Muscle layer of duodenum (tissue), 2 donors: Measurements from ENCODE around the gene HOXA7.

ENCODE experiments used
- H3K27ac ChIP-seq: one replicate; pipeline ENCODE4 v1.7.0; 2013; ENCODE audit warnings: mild to moderate bottlenecking, low read length
- H3K27me3 ChIP-seq: one replicate; pipeline ENCODE4 v1.7.0; 2013; ENCODE audit warnings: low read depth, mild to moderate bottlenecking, control low read depth, low read length
- H3K36me3 ChIP-seq, 2 donors: one replicate each; pipeline ENCODE4 v1.7.0; 2013; ENCODE audit warnings: low read length in 2 of 2, control low read depth in 1 of 2, mild to moderate bottlenecking in 1 of 2; ENCODE audit not compliant: insufficient read depth in 2 of 2, control insufficient read depth in 1 of 2
- H3K4me1 ChIP-seq, 2 donors: one replicate each; pipeline ENCODE4 v1.7.0; 2013; ENCODE audit warnings: low read length in 2 of 2, mild to moderate bottlenecking in 2 of 2, control low read depth in 1 of 2, moderate library complexity in 1 of 2; ENCODE audit not compliant: insufficient read depth in 2 of 2, control insufficient read depth in 1 of 2
- H3K4me3 ChIP-seq, 2 donors: one replicate each; pipeline ENCODE4 v1.7.0; 2013; ENCODE audit warnings: low read length in 2 of 2, low read depth in 1 of 2, mild to moderate bottlenecking in 1 of 2
- H3K9me3 ChIP-seq, 2 donors: one replicate each; pipeline ENCODE4 v1.7.0; 2013; ENCODE audit warnings: low read length in 2 of 2, control low read depth in 1 of 2, mild to moderate bottlenecking in 1 of 2; ENCODE audit not compliant: control insufficient read depth in 1 of 2
- donor health status: healthy.

The HOXA7 gene

DNA sequence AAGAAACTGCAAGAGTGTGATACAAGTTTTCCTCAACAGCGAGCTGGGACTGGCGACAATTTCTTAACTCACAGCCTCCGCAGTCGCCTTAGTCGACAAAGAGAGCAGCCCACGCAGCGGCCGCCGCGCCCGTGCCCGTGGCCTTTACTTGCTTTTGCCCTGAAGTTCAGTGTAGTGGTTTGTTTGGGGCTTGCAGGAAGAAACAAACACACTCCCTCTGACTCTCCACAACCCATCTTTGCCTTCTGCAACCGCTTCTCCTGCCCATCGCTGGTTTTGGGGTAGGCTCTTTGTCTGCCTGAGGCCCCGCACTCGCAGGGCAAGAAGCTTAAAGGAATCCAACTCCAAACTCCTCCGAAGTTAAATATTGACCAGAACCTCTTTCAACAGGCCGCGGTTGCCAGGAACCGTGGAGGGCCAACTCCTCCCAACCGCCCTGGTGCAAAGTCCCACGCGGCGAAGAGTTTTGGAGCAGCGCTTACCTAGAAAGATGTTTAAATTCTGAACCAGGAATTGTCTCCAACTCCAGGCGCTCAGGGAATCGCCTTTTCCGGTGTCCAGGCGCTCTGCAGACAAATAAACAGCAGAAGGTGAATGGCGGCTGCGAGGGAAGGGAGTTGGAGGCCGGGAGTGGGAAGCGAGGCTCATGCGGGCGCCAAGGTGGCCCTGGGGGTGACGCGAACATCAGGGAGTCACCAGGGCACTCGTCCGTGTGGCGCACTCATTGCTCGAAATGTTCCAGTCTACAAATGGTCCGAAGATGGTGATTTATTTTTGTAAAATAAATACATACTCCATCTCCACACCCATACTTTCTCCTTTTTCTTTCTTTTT is 34.2 kb downstream of the HOXA7 start:
- peaks cover 22 to 40% of the 10 kb centered on the region in 2 donors for H3K4me1 ChIP-seq
- H3K27me3 ChIP-seq = no peaks in the 10 kb centered on the region
- H3K27ac ChIP-seq = peak overlapping the region; percentile 89
- H3K9me3 ChIP-seq = no peaks in the 10 kb centered on the region
- H3K4me3 ChIP-seq = peak overlapping the region; percentile 56 to 62
- no peaks in the 10 kb centered on the region for H3K36me3 ChIP-seq

DNA sequence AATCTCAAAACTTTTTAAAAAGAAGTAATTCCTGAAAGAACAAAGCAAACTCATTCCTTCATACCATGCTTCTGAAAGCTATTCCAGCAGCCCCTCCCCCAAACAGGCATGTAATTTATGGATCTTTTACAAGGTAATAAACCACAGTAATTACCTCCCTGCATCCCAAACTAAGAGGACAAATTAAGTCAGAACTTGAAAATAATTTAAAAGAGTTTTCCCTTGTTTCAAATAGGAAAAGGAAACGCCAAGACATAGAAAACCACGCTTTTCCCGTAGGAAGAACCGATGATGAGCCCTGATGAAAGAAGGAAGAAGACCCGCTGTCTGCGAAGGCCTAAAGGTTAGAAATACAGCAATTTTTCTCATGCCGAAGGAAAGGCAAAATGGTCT is 34.8 kb downstream of the HOXA7 start:
- peak overlapping the region; percentile 56 to 62 for H3K4me3 ChIP-seq
- H3K9me3 ChIP-seq = no peaks in the 10 kb centered on the region
- peaks cover 16 to 34% of the 10 kb centered on the region in 2 donors for H3K4me1 ChIP-seq
- H3K36me3 ChIP-seq = no peaks in the 10 kb centered on the region
- H3K27me3 ChIP-seq = no peaks in the 10 kb centered on the region
- peak overlapping the region; percentile 89 for H3K27ac ChIP-seq

GRCh38 chr7:27119412-27119911 is 37.0 kb downstream of the HOXA7 start:
- Histone ChIP-seq H3K9me3 (no peaks in the 10 kb centered on the region), H3K4me1 (peaks cover 7 to 22% of the 10 kb centered on the region in 2 donors), H3K27me3 (no peaks in the 10 kb centered on the region), H3K4me3 (peak overlapping the region; percentile 32 to 68), H3K36me3 (no peaks in the 10 kb centered on the region), H3K27ac (peak overlapping the region; percentile 94)

DNA sequence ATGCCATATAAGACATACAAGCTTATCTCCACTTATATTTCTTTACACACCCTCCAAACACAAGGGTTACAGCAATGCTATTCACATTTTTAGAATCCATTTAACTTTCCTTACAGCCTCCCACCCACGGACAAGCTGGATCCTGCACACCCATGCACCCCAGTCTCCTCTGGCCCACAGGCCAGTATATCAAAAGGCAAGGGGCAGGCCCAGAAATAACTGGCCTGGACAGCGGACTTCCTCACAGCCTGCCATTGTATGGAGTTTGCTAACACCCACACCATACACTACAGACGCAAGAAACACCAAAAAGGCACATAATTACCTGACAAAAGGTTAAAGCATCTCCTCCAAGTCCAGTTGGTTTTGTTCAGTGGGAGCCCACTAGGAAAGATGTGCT is 37.9 kb downstream of the HOXA7 start:
- H3K36me3 ChIP-seq = no peaks in the 10 kb centered on the region
- H3K4me1 ChIP-seq = peaks cover 5 to 22% of the 10 kb centered on the region in 2 donors
- H3K9me3 ChIP-seq = no peaks in the 10 kb centered on the region
- H3K27ac ChIP-seq = peak overlapping the region; percentile 94
- peak overlapping the region; percentile 68 to 80 for H3K4me3 ChIP-seq
- H3K27me3 ChIP-seq = no peaks in the 10 kb centered on the region

DNA sequence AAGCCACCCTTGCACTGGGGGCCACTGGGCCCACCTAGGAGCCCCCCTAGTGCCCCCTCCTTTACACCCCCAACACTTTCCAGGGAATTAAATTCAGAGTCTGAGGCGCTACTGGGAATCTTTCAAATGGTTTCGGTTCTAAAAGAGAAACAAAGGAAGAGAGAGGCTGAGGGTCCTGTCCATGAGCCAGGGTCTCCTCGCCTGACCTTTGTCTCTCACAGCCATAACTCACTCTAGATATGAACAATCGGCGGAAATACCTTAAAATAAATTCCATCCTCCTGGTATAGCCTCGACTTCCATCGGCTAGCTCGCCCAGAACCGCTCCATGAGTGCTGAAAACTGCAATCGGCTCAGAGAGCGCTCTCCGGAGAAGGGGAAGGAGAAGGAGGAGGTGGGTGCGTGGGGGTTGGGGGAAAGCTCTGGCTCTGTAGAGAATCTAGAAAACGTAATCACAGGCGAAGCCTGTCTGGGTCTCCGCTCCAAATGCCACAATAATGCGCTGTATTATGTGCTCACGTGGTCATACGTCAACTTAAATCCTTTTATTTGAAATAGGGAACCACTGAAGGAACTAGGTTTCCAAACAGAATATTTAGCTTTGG is 38.5 kb downstream of the HOXA7 start:
- peak overlapping the region; percentile 68 to 80 for H3K4me3 ChIP-seq
- H3K27me3 ChIP-seq = no peaks in the 10 kb centered on the region

DNA sequence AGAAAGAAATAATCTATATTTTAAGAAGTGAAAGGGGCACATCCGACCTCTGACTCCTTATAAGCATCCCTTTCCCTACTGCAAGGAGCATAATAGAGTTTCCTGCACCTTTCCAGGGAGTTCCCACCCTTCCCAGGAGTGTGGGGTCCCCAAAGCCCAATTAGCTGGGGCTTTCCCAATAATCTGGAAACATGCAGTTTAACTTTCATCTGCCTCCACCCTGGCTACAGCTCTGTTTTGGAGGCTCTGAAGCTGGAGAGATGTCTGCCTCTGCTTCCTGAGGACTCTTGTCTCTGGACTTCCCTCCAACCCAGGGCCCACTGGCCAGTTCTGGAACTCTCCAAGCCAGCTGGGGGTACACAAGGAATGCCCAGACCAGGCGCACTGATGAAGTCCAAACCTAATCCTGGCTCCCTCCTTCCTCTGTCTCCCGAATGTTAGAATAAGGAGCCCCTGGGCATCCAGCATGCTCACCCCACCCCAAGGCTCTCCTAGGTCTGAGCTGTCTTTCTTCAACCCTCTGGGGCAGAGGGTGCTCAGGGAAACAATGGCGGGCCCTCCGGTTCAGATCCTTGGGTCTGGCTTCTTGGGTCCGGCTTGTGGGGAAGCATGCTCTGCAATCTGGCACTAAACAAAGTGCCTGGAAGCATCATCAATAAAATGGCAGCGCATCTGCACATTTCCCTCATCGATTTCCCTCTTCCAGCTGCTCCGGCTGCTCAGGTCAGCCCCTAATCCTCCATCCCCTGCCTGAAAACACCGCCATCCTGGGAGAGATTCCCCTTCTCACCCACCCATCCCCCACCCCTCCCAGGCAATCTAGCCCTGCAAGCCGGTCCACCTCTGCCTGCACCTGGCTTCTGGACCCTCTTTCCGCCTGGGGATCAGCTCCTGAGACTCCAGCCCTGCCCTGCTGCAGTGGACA is 39.3 kb downstream of the HOXA7 start:
- H3K4me1 ChIP-seq = peaks cover 5 to 22% of the 10 kb centered on the region in 2 donors
- H3K36me3 ChIP-seq = no peaks in the 10 kb centered on the region
- no peaks in the 10 kb centered on the region for H3K9me3 ChIP-seq
- H3K4me3 ChIP-seq = peak overlapping the region; percentile 68 to 80
- H3K27me3 ChIP-seq = no peaks in the 10 kb centered on the region
- H3K27ac ChIP-seq = peak overlapping the region; percentile 94

More for the DNA sequence above, 38.5 kb downstream of the HOXA7 start:
- H3K9me3 ChIP-seq = no peaks in the 10 kb centered on the region
- H3K36me3 ChIP-seq = no peaks in the 10 kb centered on the region
- H3K27ac ChIP-seq = peak overlapping the region; percentile 94
- peaks cover 5 to 22% of the 10 kb centered on the region in 2 donors for H3K4me1 ChIP-seq

DNA sequence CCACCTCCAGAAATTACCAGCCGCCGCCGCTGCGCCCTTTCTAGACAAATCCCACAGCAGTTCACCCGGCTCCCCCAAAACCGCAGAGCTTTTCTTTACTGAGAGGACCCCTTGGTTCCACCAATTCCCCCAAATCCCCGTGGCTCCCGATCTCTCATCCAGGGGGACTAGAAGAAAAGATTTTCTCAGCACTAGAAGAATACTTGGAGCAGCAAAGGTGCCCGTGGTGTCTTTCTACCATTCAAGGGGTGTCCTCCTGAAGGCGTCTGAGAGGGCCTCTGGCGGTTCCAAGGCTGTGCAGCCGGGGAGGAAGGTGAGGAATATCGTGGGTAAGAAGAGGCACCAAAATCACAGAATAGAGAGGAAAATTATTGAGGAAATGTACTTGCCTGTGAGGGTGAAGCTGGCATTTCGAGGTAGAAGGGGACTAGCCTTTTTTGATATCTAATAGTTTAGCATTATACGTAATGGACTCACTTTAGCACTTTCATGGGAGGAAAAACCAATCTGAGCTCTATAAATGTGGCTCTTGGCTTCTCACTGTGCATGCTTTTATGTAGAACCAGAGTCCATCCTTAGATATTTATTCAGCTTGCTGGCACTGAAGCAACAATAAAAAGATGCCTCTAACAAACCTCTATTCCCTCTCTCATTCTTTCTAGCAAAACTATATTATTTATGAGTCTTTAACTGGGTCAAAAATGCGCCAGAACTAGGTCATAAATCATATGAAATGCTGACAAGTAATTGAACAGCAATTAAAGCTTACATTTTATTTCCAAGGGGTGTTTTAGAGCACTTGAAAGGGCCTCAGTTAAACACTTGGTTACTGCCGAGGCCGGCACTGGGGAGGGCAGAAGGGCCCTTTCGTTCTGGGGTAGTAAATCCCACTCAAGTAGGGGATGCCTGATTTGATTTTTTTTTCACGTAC is 40.2 kb downstream of the HOXA7 start:
- peak overlapping the region; percentile 94 for H3K27ac ChIP-seq
- H3K4me3 ChIP-seq = peak overlapping the region; percentile 68 to 80
- no peaks in the 10 kb centered on the region for H3K9me3 ChIP-seq
- no peaks in the 10 kb centered on the region for H3K36me3 ChIP-seq
- H3K27me3 ChIP-seq = no peaks in the 10 kb centered on the region
- peaks cover 7 to 28% of the 10 kb centered on the region in 2 donors for H3K4me1 ChIP-seq

DNA sequence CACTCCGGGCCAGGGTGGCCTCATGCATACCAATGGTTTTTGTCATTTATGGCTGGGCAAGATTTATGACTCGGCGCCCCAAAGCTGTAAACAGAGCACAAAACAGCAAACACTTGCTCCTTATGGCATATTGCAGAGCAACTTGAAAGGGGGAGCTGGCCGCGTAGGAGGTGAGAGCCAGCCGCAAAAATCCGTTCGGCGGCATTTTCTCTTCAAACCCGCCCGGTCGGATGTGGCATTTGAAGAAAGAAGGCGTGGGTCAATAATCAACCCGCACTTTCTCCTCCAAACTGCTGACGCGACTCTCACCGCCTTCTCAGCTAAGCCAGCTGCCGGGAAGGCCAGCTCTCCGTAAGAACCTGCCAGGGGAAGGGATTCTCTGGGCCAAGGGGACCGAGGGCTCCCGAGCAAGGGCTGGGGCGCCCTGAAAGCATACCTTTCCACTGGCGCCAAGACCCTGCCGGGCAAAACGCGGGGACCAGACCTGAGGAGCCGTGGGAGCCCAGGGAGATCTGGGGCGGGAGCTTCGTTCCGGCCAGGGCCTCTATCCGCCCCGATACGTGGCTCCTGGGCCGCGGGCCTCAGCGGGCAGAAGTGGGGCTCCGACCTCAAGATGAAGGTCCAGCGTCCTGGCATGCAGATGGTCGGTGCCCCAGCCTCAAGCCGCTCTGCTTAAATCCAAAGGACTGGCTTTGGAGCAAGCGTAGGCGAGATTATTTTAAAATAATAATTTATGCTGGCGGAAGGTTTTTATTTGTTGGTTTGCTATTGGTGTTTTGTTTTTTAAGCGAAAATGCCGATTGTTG is 41.1 kb downstream of the HOXA7 start:
- Histone ChIP-seq H3K4me1 (peaks cover 12 to 26% of the 10 kb centered on the region in 2 donors), H3K36me3 (no peaks in the 10 kb centered on the region), H3K4me3 (peak overlapping the region; percentile 68 to 80), H3K9me3 (no peaks in the 10 kb centered on the region), H3K27me3 (no peaks in the 10 kb centered on the region), H3K27ac (peak overlapping the region; percentile 94)

DNA sequence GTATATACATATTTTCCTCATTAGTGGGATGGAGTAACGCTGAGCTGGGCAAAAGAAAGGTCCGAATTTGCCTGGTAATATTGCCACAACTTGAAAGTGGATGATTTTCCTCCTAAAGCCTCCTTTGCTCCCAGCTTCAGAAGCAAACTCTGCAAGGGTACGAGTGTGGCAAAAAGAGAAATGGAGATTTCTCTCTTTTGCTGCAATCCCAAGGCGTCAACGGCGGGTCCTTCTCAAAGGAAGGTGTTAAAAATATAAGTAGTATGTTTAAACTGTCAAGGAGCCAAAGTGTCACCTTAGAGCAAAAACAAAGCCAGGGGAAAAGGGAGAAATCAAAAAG is 41.6 kb downstream of the HOXA7 start:
- Histone ChIP-seq H3K4me3 (peak overlapping the region; percentile 68 to 80), H3K4me1 (peaks cover 12 to 26% of the 10 kb centered on the region in 2 donors), H3K27ac (peak overlapping the region; percentile 94), H3K27me3 (no peaks in the 10 kb centered on the region), H3K36me3 (no peaks in the 10 kb centered on the region), H3K9me3 (no peaks in the 10 kb centered on the region)
